Fibroblast of peridontal ligament (primary cell): ENCODE measurements around the gene NKPD1.

ENCODE experiments used
- DNase-seq: peaks from one replicate; pipeline ENCODE4 v3.0.0-alpha.2; 2010; ENCODE audit errors: extremely low read depth

The NKPD1 gene

DNA sequence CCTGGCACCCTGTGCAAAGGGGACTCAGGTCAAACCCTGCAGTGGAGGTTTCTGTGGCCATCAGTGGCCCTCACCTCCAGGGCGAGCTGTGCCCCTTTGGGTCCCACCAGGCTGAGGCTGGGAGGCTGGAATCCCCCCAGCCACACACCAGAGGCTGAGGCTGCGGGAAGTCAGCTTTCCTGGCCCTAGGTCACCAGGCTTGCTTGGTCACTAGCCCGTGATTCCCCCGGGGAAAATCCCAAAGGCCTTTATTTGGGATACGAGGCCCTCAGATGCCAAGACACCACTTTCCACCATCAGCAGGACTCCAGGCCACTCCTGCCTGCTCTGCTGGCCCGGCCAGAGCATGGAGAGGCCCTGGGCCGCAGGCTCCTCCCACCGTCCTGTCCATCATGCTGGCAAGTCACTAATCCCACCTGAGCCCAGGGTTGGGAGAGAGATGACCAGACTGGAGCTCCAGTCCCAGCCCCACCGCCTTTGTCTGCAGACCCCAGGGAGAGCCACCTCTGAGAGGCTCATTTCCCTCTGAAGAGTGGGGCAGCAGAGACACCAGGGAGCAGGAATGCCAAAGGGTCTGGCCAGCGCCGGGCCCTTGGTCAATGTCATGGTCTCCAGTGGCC is 4.7 kb downstream of the NKPD1 start:
- no peak for DNase-seq

DNA sequence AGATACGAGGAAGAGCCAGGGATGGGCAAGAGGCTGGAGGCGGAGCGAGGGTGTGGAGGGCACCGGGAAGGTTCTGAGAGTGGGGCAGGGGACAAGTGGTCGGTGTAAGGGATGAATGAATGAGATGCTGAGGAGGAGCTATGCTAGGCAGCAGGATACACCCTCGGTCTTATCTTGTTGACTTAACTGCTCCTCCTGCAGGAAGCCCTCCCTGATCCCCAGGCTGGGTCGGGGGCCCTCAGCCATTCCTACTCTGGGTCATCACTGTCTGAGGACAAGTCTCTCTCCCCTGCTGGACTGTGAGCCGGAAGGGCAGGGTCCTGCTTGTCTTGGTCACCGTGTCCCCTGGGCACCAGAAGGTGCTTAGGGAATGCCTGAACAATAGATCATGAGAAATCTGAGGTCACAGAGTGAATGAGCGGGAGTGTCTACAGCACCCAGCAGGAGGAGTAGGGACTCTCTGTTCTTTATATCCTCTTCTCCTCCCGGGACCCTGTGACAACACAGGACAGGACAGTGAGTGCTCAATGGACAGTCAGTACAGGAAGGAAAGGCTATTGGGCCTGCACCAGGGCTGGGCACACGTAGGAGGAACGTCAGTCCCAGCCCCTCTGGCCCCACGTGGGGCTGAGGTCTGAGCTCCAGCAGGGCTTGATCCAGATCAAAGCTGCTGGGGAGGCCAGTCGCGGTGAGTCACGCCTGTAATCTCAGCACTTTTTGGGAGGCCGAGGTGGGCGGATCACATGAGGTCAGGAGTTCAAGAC is 6.5 kb downstream of the NKPD1 start:
- peak; percentile 46 for DNase-seq

DNA sequence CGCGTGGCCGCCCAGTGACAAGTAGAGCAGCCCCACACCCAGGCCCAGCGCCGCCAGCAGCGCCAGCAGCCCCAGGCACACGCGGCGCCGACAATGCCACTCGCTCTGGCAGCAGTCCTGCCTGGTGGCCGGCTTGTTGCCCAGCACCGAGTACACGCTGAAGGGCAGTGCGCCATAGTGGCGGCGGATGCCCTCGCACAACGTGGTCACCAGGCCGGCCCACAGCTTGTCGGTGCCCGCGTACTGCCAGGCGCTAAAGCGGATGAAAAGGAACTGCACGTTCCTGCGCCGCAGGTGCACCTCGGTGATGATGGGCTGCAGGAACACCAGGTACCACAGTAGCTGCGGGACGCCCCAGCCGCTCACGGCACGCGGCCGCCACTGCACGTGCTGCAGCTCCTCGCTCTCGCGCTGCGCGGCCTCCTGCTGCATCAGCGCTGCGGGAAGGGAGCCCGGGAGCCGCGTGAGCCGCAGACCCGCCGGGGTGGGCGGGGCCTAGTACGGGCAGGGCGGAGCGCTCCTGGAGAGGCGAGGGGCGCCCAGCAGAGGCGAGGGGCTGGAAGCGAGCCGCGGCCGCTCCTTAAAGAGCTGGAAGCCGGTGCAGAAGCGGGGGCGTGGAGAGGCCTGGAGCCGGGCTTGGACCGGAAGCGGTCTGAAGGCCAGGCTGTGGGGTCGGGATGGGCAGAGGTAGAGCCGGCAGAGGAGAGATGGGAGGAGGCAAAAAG is 7.3 kb downstream of the NKPD1 start:
- DNase-seq = peak; percentile 26

DNA sequence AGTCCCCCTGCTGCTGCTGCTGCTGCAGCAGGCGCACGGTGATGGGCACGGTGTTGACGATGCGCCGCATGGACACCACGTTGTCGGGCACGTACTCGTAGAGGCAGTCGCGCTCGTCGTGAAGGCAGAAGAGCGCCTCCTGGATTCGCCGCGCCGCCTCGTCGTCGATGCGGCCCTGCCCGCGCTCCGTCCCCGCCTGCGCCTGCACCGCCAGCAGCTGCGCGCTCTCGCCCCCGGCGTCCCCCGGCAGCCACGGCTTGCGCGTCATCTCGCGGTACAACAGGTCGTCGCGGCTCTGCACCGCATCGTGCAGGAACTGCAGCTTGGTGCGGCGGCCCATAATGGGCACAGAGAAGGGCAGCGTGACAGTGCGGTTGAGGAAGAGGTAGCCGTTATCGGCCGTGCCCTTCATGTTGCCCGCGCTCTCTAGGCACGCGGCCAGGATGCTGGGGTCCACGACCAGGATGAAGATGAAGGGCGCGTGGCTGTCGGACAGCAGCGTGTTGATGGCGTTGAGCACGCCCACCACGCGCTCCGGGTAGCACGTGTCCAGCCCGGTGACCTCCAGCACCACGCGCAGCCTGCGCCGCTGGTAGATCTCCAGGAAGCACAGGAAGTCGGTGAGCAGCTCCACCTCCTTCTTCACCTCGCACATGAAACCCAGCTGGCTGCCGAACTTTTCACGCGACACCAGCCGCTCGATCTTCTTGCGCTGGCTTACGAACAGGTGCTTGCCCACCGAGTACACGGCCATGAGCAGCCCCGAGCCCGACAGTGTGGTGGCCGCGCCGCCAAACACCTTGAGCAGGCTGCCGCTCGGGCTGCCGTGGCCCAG is 8.1 kb downstream of the NKPD1 start:
- DNase-seq = peak; percentile 14

DNA sequence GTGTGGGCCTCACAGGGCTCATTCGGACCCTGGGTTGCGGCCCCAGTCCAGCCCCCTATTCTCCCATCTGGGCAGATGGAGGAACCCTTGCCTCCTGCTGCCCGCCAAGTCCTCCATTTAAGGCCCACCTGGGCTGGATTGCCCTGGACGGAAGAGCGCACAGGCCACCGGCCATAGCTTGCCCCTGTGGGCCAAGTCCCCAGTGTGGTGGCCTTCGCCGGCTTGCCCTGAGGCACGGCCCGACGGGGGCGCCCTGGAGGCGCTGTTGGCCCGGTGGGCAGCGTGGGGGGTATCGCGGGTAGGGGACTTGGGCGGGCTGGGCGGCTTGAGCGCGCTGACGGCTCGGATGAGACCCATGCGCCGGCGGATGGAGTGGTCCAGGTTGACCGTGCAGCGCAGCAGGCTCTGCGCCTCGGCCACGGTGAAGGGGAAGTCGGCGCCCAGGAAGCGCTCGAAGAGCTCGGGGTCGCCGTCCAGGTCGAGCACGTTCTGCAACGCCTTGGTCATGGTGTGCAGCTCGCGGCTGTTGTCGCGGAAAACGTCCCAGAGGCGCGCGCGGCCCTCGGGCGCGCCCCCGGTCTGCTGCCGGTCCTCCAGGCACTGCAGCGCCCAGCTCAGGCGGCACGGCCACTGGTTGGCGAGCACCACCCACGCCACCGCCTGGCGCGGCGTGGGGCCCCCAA is 8.8 kb downstream of the NKPD1 start:
- no peak for DNase-seq

DNA sequence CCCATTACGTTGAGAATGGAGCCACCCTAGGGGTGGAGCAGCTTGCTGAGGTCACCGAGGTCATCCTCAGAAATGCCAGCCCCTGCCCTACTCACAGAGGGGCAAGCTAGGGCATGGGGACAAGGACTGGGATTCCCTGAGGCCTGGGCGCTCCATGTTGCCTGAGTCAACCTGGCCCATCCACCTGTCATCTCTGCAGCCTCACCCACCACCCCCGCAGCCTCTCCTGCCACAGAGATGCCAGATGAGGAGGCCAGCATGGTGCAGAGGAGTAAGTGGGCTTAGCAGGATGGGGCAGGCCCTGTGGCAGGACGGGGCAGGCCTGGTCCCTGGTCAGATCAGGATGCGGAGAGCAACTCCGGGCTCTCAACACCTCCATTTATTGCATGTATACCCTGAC is 9.5 kb downstream of the NKPD1 start:
- DNase-seq = no peak

DNA sequence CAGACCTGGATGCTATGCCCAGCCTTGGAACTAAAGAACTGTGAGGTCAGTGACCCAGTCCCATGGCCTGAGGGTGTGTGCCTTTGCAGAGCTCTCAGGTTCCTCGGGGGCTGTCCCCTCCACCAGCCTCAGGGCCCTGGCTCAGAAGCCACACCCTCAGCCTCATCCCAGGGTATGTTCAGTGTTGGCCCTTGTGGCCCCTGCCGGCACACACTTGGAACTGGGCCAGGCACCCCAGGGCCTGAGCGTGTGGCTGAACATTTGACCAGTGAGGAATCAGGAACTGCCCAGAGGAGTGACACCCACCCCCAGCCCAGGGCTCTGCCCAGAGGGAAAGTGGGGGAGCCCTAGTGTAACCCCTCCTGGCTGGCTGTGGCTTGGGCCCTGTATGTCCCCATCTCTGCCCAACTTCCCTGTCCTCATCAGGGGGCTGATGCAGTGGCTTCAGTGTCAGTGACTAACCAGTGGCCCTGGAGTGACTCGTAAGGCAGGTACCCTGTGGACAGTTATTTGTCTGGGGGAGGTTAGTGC is 10.0 kb downstream of the NKPD1 start:
- DNase-seq = no peak

DNA sequence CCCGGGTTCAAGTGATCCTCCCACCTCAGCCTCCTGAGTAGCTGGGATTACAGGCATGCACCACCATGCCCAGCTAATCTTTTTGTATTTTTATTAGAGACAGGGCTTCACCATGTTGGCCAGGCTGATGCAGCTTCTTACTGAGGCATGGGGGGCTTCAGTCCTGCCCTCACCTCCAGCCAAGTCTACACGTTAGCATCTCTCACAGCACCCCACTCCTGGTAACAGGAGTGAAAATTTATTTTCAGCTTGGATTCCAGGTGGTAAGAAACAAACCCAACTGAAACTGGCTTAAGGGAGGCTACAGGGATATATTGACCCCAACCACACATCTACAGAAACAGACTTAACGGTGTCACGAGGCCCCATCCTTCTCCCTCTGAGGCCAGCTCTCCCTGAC is 10.6 kb downstream of the NKPD1 start:
- no peak for DNase-seq

DNA sequence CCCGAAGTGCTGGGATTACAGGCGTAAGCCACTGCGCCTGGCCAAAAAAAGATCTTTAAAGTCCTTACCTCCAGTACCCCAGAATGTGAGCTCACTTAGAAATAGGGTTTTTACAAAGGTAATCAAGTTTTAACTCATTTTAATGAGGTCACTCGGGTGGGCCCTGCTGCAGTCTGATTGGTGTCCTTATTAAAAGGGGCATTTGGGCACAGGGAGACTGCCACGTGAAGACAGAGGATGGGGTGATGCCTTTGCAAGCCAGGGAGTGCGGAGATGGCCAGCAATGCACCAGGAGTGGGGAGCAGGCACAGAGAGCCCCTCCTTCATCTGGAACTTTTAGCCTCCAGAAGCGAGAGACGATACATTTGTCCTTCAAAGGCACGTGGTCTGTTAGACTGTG is 11.7 kb downstream of the NKPD1 start:
- no peak for DNase-seq

DNA sequence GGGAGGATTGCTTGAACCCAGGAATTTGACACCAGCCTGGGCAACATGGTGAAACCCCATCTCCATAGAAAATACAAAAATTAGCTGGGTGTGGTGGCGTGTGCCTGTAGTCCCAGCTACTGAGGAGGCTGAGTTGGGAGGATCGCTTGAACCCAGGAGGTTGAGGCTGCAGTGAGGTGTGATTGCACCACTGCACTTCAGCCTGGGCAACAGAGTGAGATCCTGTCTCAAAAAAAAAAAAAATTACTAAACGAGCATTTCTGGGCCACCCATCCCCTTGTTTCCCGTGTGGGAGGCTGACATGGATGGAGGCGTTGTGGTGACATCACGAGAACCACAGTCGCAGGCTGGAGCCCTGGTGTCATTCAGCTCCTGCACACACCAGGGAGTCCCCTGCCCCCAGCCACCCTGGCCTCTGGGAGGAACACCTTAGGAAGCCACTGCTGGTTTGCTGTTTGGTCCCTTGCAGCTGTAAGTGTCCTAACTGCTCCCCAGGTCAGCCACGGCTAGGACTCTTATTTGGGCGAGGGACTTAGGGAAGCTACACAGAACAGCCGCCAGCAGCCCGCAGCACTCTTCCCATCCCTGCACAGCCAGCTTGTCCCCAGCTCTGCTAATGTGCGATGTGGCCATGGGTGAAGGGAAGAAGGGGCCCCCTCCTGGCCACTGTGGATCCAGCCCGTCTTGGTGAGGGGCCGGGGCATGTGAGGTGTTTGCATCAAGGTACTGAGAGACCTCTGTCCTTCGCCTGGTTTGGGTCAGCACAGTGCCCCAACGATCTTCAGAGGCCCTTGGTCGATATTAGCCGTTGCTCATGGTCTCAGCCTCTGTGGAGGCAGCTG is 12.7 kb downstream of the NKPD1 start:
- DNase-seq = no peak

DNA sequence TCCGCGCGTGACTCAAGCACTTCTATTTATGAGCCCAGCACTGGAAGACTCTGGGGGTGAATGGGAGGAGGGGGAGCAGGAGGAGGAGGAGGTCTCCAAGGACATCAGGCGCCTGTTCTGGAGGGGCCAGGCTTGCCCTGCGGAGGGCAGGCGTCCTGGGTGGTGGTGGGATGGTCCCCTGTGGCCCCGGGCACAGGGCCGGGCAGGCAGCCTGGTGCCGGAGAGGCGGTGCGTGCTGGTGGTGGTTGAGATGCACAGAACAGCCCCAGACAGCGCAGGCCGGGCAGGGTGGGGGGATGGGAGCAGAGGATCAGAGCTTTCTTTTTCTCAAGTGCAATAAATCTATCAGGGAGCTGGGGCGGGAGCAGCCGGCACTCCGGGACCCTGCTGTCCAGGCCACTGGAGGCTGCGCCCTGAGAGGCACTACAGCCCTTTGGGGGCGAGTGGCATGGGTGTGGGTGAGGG is 14.0 kb downstream of the NKPD1 start:
- no peak for DNase-seq

DNA sequence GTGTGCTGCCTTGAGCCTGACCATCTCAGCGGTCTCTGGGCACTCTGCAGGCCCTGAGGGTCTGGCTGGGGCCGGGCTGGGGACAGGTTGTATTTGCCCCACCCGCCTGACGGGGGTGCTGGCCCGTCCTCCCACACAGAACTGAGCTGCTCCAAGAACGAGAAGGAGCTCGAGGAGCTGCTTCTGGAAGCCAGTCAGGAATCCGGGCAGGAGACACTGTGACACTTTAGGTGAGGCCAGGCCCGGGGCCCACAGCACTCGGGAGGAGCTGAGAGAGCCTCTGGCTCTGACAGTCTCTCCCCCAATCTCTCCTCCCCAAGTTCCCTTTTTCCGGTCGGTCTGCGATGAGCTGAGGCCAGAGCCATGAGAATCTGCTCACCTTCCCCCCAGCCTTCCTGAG is 14.5 kb downstream of the NKPD1 start:
- DNase-seq = no peak

DNA sequence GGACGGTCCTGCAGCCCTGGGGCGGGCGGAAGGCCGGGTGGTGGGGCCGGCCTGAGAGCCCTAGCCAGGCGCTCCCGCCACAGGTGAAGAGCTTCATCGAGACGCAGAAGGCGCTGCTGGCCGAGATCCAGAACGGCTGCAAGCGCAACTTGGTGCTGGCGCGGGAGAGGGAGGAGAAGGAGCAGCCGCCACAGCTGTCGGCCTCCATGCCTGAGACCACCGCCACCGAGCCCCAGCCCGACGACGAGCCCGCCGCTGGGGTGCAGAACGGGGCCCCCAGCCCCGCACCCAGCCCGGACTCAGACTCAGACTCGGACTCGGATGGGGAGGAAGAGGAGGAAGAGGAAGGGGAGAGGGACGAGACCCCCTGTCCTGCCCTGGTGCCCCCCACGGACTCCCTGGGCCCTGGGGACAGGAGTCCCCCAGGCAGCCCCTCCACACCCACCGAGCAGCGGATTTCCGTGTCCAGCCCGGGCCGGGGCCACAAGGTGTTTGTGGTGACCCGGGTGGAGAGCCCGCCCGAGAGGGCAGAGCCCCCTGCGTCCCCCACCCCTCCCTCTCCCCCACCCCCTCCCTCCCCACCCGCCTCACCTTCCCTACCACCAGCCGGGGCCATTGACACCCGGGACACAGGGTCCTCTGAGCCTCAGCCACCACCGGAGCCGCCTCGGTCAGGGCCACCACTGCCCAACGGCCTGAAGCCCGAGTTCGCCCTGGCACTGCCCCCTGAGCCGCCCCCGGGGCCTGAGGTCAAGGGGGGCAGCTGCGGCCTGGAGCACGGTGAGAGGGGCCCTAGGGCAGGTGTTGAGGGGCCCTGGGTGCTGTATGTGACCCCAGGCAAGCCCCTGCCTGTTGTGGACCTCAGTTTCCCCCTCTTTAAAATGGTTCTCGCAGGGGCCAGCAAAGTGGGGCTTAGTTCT is 15.3 kb downstream of the NKPD1 start:
- no peak for DNase-seq

DNA sequence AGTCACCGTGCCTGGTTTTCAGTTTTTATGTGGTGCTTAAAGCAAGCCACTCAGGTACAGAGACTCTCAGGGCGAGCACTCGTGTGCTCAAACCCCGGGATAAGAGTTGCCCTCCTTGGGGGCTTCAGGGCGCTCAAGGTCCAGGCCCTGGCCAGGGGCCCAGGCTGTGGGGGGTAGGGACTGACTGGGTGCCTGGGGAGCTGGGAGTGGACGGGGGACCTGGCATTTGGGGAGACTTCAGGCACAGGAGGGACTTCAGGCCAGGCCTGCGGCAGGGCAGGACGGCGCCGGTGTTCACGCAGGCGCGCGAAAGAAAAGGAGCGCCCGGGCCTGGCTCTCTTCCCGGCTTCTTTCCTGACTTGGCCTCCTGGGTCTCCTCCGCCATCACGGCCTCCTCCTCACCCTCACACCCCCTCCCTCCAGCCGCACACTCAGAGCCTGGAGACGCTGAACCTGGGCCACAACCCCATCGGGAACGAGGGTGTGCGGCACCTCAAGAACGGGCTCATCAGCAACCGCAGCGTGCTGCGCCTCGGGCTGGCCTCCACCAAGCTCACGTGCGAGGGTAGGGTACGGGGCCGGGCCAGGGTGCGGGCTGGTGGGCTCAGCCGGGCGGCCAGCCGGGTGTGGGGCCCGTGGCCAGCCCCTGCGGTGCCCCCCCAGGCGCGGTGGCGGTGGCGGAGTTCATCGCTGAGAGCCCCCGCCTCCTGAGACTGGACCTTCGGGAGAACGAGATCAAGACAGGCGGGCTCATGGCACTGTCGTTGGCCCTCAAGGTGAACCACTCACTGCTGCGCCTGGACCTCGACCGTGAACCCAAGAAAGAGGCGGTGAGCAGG is 16.1 kb downstream of the NKPD1 start:
- DNase-seq = no peak

DNA sequence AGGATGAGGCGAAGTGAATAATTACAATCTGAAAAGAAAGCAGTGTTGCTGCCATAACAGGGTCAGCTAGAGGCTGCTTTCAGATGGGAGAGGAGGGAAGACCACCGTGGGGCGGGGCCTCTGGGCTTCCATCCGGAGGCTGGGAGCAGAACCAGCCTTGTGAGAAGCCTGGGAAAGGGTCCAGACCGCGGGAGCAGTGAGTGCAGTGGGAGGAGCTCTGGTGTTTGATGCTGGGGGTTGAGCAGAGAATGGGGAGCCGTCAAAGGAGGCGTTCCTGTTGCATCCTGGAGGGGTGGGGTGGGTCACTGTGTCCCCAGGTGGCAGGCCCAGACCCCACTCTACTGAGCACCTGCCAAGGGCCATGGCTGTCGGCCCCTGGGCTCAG is 18.1 kb downstream of the NKPD1 start:
- no peak for DNase-seq

DNA sequence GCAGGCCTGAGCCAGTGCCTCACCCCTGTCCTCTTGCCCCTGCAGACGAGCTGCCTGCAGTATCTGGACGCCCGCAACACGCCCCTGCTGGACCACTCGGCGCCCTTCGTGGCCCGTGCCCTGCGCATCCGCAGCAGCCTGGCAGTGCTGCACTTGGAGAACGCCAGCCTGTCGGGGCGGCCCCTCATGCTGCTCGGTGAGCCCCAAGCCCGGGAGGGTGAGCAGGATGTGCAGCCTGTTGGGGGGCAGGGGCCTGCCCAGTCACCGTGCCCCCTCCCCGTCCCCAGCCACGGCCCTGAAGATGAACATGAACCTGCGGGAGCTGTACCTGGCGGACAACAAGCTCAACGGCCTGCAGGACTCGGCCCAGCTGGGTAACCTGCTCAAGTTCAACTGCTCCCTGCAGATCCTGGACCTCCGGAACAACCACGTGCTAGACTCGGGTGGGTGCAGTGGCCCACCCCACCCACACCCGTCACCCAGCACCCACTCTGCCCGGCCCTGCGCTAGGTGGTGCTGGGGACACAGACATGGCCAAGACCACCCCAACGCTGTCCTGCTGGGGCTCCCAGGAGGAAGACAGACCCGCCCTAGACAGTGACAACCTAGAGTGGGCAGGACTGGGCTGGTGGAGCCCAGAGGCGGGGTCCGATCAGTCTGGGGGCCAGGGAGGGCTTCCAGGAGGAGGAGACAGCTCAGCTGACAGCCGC is 18.6 kb downstream of the NKPD1 start:
- no peak for DNase-seq

DNA sequence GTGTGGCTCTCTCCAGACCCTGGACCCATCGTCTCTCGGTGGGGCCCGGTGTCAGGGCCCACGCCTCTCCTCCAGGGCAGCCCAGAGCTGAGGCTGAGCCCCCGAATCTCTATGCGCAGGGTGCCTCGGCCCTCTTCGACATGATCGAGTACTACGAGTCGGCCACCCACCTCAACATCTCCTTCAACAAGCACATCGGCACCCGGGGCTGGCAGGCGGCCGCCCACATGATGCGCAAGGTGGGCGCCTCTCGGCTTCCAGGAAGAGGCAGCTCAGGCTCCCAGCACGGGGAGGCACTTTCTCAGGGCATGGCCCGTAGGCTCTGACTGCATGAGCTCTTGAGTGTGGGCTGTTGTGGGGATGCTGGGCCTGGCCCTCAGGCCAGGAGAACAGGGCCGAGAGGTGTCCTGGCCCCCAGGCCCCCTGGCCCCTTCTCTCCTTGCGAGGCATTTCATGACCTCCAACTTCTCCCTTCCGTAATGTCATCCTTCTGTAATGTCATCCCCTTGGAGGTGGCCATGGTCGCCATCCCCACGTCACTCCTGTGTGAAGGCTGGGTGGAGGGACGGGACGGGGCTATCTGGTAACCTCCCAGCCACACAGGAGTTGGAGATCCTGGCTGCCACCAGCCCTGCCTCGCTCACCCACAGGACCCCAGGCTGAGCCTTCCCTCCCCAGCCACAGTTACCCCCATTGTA is 19.4 kb downstream of the NKPD1 start:
- no peak for DNase-seq
